T1000 (cell line): ENCODE results near the gene CLCN2.

Source experiments
- DNase-seq: peaks from one replicate; lab custom pipeline; 2025; ENCODE audit warnings: mixed read lengths; lab: John Stamatoyannopoulos, UW

CLCN2 gene

DNA sequence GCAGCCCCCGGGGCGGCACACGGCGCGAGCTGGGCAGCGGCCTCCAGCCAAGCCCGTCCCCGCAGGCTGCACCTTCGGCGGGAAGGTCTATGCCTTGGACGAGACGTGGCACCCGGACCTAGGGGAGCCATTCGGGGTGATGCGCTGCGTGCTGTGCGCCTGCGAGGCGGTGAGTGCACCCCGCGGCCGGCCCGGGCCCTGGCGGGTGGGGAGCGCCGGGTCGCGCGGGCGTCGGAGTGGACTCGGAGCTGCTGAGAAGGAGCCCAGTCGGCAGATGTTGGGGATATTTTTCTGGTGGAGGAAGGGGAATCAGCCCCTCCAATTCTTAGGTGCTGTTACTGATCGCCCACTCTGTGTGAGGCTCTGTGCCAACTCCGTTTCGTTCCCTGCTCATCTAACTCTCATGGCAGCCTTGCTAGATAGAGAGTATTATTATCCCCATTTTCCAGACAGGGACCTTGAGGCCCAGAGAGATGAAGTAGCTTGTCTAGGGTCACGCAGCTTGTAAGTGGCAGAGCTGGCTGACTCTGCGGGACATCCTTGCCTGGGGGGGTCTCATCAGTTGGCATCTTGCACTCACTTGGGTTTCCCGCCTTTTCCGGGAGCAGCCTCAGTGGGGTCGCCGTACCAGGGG lies 19.3 kb upstream of the CLCN2 start:
- no peak for DNase-seq

DNA sequence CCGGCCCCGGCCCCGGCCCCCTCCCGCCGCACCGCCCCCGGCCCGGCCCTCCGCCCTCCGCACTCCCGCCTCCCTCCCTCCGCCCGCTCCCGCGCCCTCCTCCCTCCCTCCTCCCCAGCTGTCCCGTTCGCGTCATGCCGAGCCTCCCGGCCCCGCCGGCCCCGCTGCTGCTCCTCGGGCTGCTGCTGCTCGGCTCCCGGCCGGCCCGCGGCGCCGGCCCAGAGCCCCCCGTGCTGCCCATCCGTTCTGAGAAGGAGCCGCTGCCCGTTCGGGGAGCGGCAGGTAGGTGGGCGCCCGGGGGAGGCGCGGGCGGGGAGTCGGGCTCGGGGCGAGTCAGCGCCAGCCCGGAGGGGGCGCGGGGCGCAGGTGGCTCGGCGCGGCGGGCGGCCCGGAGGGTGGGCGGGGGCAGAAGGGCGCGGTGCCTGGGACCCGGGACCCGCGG lies 18.8 kb upstream of the CLCN2 start:
- DNase-seq = no peak

DNA sequence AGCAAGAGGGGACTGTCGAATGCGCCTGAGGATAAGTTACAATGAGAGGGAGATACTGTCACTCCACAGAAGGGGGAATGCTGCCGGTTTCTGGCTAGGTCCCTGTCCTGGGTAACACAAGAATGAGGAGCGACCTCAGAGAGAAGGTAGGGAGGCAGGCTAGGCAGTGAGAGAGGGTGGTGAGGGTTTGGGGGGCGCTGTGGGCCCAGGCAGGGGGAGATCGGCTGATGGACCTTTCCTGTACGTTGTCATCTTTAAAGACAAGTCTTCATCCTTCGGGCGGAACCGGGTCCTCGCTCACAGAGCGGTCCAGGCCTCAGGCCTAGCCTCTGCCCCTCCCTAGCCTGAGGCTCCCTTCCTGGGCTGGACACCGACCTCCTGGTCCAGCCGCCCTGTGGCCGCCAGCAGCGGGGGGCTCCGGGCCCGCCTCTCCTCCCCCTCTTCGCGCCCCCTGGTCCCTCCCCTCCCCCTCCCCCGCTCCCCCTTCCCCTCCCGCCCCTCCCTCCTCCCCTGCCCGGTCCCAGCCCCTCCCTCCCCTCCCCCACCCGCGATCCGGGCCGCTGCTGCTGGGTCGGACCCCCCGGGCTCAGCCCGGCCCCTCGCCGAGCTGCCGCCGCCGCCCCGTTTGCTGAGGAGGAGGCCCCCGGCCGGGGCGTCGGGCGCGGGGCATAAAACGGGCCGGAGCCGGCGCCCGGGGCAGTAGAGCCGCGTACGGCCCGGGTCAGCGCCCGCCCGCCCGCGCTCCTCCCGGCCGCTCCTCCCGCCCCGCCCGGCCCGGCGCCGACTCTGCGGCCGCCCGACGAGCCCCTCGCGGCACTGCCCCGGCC lies 18.2 kb upstream of the CLCN2 start, which contains the start of gene CHRD:
CHRD (plus strand) TSS at position 697 of the 827 bp plus-strand sequence. CDS start 265 bp downstream, outside the sequence.
- no peak for DNase-seq

DNA sequence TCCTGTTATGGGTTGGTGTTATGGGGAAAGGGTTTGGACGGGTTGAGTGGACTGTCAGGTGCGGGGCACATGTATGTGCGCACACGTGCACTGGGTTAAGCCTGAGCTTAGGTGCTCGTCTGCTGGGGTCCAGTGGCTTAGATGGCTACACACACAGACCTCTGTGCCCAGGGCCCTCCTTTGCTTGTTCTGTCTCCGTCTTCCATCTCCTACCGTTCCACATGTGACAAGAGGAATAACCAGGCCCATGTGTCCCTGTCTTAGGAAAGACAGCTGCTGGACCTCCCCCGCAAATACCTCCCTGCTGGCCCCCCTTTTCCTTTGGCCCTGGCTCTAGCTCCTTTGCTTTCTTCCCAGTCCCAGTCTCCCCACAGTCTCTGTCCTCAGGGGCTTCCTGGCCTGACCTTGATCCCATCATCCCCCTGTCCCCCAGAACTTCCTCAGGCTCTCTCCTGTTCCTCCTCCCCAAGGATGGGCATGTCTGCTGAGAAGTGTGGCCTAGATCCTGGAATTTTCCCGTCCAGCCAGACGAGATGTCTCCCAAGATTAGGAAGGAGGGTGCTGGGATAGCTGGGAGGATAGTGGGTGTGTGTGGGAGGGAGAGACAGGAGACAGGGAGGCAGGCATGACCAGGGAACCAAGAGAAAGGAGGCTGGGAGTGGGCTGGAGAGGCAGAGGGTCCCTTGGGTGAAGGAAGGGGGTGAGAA lies 17.4 kb upstream of the CLCN2 start:
- no peak for DNase-seq

DNA sequence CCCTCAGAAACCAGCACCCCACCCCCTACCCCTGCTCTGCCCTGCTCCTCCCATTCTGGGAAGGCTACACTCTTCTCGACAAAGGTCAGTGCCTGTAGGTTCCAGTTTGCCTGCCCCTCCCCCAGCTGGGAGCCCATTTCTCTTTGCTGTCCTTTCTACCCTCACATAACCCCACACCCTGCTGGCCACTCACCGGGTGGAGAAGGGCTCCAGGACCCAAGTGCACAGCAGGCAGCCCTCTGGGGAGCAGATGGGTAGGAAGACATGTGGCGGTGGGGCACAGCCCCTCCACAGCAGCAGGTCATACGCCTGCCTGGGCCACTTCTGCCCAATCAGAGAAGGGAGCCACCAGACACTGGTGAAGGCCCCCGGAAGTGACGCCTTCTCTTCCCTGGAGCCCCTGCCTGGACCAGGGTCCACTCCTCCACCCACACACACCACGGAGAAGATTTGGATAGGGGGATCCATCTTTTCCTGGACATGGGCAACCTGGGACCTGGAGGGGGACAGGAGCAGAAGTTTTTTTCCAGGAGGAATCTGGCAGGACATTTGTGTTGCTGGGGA lies 16.6 kb upstream of the CLCN2 start, which contains the start of gene THPO:
THPO (minus strand) TSS at position 326 of the 564 bp plus-strand sequence. CDS start 1,948 bp downstream, outside the sequence.
- no peak for DNase-seq

DNA sequence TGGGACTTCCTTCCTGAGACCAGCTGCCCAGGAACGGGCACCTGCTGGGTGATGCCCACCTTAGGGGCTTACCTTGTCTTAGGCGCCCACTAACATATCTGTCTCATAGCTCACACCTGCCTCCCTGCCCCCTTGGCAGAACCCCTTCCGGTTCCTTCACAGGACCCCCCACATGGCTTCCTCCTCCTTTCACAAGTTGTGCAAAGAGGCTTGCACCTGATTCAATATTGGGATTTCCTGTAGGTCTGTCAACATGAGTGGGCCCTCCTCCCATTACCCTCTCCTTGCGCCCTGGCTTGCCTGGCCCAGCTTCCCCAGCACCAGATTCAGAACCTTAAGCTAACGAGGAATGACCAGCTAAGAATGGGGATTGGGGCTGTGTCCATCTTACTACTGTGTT lies 16.0 kb upstream of the CLCN2 start:
- DNase-seq = no peak

DNA sequence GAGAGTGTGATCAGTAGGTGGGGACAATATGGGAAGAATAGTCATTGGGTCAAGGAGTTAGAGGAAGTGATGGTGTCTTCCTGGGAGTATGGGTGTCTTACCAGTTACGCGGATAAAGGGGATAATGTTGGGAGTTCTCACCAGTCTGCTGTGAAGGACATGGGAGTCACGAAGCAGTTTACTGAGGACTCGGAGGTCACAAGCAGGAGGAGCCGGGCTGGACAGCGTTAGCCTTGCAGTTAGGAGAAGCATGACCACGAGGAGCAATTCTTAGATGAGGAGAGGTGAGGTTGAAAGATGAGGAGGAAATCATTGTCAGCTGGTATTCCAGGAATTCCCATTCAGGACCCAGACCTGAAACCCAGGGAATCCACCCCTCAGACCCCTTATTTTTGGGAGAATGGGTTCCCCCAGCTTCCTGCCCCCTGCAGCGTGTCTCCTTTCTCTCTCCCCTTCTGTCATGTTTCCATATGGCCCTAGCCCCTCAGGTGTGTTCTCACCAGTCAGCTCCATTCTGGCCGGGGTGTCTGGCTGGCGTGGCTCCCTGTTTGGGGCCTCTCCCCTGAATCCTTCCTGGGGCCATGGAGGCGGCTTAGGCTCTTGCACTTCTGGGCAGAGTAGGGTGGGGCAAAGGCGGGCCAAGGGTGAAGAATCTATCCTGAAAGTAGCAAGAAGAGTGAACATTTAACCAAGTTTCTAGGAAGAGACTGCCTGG lies 14.5 kb upstream of the CLCN2 start:
- DNase-seq = no peak

DNA sequence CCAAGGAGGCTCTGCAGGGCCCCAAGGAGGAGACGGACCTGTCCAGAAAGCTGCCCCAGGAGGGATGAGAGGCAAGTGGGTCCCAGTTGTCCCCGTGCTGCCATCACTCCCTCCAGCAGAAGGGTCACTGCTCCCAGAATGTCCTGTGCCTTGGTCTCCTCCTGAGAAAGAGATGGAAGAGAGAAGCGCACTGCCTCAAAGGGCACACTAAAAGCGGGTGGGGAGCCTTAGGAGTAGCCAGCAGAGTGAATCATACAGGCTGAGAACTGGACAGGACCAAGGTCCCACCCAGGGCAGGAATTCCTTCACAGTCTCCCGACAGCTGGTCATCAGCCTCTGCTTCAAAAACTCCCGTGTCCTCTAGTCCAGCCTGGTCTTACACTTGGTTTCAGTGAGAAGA lies 12.0 kb upstream of the CLCN2 start:
- no peak for DNase-seq

DNA sequence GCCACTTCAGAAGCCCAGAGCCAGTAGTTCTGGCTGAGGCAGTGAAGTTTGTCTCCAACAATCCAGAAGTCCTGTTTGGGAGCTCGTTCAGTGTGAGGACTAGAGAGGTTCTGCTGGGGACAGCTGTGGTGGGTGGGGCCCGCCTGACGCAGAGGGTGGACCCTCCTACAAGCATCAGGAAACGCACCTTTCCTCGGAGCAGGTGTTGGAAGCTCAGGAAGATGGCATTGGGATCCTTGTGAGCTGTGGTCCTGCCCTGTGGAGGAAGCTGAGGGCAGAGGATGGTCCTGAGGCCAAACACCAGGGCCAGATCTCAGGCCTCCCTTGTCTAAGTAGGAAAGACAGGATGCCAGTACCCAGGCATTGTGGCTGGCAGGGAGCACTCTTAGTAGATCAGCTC lies 11.5 kb upstream of the CLCN2 start:
- DNase-seq = no peak

DNA sequence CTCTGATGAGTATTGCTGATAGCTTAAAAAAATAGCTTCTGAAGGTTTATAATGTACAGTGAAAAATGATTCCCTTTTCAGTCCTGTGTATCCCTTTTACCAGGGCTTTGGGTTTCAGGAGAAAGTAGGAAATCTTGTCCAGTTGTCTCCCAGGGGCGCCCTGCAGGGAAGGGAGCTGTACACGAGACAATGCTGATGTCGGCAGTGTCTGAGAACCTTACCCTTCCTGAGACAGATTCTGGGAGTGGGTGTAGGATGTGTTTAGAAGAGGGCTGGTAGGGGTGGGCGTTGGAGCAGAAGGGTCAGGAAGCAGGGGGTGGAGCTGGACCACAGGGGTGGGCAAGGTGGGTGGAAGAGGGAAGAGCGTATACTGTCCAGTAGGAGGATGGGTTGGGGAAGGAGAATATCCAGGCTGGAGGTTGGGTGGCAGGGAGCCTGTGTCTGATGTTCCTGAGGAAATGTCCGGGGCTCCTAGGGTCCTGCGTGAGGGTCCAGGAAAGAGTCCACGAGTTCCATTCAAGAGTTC lies 11.0 kb upstream of the CLCN2 start:
- no peak for DNase-seq

DNA sequence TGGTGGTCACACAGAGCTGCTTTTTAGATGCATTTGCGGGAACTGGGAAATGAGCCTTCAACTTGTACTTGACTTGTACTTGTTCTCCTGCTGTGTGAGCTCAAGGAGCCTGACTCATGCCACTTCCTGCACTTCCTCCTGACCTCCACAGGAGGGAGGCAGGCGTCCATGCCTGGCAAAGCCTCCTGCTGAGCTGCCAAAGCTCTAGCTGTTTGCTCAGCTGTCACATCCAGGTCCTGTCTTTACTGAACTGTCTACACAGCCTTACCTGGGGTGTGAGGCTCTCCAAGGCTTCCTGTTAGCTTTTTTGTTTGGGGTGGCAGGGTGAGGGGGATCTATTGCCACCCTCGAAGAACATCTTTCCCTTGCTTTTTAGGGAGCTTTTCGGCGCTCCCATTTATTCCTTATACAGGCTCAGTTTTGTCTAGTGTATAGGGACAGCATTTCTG lies 10.2 kb upstream of the CLCN2 start:
- DNase-seq = peak; percentile 64

DNA sequence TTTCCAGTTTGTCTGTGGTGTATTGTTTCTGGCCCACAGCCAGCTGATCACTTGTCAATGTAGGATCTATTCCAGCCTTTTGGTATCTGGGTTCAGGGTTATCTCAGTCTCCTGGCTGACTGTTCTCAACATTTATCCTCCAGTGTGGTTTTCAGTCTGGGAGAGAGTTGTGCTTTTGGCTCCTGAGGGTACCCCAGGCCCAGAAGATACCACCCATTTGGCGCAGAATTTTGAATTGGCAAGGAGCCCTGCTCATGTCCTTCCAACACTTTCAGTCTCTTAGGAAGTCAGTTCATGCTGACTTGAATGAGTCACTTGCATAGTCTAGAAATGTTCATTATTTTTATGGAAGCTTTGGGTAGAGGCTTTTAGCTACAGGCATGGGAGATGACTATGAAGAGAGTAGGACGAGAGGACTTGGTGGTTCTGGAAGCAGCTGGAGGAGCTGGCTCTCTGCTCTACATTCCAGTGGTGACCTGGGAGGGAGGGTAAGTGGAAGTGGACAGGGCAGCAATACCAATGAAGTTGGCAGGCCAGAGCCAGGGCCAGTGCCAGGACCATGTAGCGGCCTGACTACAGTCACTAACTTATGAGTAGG lies 7.3 kb upstream of the CLCN2 start:
- DNase-seq = no peak

DNA sequence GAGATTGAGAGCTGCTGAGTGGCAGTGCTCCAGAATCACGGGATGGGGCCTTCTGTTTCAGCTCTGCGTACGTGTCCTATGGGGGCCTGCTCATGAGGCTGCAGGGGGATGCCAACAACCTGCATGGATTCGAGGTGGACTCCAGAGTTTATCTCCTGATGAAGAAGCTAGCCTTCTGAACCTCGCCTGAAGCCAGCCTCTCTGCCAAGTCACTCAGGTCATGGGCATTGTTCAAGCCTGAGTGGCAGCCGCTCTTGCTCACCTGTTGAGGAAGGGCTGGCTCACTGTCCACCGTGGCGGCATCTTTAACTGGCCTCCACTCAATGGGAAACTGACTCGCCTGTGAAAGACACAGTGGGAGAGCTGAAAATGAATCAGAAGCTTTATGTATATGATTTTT lies 6.7 kb upstream of the CLCN2 start:
- DNase-seq = no peak

DNA sequence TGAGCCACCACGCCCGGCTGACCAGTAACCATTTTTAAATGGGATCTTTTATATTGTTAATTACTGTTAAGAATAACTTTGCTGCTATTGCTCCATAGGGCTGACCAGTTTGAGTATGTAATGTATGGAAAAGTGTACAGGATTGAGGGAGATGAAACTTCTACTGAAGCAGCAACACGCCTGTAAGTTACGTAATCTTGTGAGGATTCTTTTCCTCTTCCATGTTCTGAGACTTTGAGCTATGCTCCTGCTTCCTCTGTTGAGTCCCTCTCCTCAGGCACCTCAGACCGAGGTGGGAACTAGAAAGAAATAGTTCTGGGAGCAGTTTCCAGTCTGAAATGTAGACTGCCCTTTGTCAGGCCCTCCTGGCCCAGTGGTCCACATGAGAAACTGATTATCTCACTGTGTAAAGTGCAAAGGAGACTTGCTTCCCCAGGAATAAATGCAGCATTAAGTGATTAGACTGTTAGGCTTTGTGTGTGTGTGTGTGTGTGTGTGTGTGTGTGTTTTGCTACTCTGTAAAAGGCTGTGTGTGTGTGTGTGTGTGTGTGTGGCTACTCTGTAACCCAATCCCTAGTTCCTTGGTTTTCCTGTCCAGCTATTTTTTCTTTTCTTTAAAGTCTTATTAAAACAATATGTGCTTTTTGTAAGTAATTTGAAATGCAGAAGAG lies 5.3 kb upstream of the CLCN2 start:
- no peak for DNase-seq

DNA sequence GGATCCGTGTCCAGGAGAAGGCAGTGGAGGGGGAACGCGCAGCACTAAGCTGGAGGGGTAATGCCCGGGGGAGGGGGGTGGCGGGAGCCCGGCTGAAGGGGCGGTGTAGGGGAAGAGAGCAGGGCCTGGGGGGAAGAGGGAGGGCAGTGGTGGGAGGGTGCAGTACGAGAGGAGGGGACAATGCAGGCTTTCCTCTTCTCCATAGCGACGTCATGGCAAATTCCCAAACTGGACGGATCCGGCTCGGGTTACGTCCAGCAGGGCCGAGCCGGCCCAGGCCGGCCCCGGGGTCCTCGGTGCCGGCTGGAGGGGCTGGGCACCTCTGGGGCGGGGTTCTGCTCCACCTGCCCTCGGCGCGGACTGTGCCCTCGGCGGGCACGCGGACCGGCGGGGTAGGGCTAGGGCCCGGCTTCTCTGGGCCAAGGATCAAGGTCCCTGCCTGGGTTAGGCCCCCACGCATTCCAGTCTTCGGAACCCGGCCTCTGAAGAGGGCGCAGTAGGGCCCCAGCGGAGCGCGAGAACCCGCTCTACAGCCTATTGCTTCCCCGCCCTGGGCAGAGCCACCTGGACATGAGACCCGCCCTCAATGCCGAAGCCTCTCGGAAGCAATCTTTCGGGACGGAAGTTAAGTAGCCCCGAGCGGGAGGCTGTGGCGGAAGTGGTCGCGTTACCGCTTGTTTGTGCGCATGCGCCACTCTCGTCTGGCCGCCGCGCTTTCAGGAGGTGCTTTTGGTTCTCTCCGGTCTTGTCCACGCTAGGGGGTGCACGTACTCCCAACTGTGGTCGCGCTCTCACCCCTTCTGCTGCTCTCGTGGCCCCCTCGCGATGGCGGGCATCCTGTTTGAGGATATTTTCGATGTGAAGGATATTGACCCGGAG lies 1.5 kb upstream of the CLCN2 start:
- peak; percentile 92 for DNase-seq

DNA sequence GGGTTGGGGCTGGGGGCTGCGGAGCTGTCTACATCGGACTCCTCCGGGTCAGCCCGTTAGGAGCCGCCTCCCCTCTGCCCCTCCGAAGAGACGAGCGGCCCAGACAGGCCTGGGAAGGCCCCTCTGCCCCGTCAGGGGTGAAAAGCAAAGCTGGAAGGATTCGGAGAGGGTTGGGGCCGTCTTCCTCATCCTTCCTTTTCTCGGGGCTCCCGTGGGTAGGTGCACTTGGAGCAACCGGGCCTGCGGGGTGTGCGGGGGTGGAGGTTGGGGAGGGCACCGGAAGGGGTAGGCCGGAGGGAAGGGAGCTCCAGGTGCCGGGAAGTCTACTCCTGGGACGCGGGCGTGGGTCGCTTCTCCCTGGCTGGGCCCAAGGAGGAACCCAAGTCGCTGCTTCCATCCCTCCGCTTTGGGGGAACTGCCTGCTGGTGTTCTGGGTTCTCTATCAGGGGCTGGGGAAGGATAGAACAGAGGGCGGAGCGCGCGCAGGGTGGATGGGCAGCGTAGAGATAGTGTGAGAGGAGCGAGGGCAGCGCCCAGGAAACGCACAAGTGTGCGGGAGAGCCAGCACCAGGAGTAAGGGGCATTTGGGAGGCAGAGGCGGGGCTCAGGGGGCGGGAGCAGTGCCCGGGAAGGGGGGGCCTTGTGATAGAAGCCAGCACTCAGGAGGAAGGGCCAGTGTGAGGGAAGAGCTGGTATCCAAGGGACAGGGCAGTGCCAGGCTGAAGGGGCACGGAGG lies 695 bp upstream of the CLCN2 start:
- DNase-seq = peak; percentile 47

DNA sequence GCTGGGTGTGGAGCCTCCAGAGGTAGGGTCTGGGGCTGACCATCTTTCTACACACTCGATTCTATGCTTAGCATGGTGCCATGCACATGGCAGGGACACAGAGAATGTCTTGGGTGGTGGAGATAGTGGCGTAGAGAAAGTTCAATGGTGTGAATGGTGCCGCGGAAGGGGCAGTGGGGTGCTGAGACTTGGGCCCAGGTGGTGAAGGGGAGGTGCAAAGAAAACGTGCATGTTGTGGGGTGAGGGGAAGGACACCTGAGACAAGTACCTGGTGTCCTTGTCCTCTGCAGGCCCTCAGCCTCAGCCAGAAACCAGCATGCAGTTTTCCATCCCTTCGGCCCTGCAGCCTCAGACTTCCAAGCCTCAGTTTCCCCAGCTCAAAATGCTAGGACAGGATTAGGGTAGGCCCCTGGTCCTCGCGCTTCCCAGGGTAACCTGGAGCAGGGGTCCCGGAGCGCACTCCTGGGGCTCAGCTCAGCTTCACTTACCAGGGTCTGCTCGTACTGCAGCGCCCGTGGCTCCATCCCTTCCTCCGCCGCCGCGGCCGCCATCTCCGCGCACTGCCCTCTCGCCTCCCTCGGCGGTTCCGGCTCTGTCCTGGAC lies 375 bp downstream of the CLCN2 start:
- DNase-seq = no peak
